H1 (cell line): ENCODE measurements around the gene CNNM1. TPM values are rescaled to one million over a fixed set of nuclear protein-coding genes. Genes with fewer than 3 reads are reported as not detected.

Experiments used
- CTCF ChIA-PET: fragments of 300-600 bp; sonication (Branson Sonifier 250); formaldehyde crosslinking; loops from one replicate; lab custom pipeline; 2021; ENCODE audit not compliant: partially characterized antibody; lab: Charles Lee
- POLR2A ChIA-PET: fragments of 300-600 bp; sonication (Branson Sonifier 250); formaldehyde crosslinking; loops from one replicate; lab custom pipeline; 2021; ENCODE audit warnings: inconsistent platforms; ENCODE audit not compliant: partially characterized antibody; lab: Charles Lee
- DNase-seq, 2 experiments: peaks; one replicate each; pipeline versions ENCODE4 v3.0.0 to v3.0.0-alpha.2; 2010 to 2022; ENCODE audit warnings: low spot score in 2 of 2, low read depth in 1 of 2, mixed read lengths in 1 of 2
- FAIRE-seq: peaks from 2 replicates; lab custom pipeline; 2011; peaks lifted over from hg19 to GRCh38; lab: Jason Lieb, UNC
- H2AFZ ChIP-seq: 2 replicates; pipeline ENCODE4 v1.8.1; 2012; ENCODE audit warnings: low read length, inconsistent platforms
- H2AK5ac ChIP-seq: 2 replicates; pipeline ENCODE4 v1.6.1; 2013; ENCODE audit warnings: low read depth, low read length
- H2BK120ac ChIP-seq: replicated peaks from 2 replicates; pipeline ENCODE3; 2013; ENCODE audit warnings: low read depth, low read length, inconsistent platforms
- H2BK12ac ChIP-seq: 2 replicates; pipeline ENCODE4 v1.6.1; 2013; ENCODE audit warnings: low read depth, low read length
- H2BK15ac ChIP-seq: 2 replicates; pipeline ENCODE4 v1.6.1; 2013; ENCODE audit warnings: low read length
- H2BK20ac ChIP-seq: 2 replicates; pipeline ENCODE4 v1.6.1; 2013; ENCODE audit warnings: low read length
- H2BK5ac ChIP-seq: 2 replicates; pipeline ENCODE4 v1.6.1; 2013; ENCODE audit warnings: low read depth, low read length
- H3K14ac ChIP-seq: 2 replicates; pipeline ENCODE4 v1.6.1; 2013; ENCODE audit warnings: inconsistent platforms; ENCODE audit not compliant: insufficient read length
- H3K18ac ChIP-seq: 2 replicates; pipeline ENCODE4 v1.6.1; 2013; ENCODE audit warnings: low read length; ENCODE audit errors: extremely low read depth
- H3K23ac ChIP-seq: 2 replicates; pipeline ENCODE4 v1.6.1; 2013; ENCODE audit warnings: inconsistent platforms; ENCODE audit not compliant: insufficient read length
- H3K23me2 ChIP-seq: 2 replicates; pipeline ENCODE4 v1.6.1; 2013; ENCODE audit warnings: low read depth, low read length
- H3K27ac ChIP-seq: 2 replicates; pipeline ENCODE4 v1.6.1; 2011; ENCODE audit warnings: low read depth, low read length, inconsistent platforms
- H3K27me3 ChIP-seq, 4 experiments: replicated peaks in 1 of 4; 1 replicate in 1 of 4; 2 replicates in 3 of 4; pipeline versions ENCODE4 v1.6.1 to v1.8.1; 2011 to 2013; ENCODE audit warnings: low read length in 3 of 4, mild to moderate bottlenecking in 3 of 4, inconsistent platforms in 2 of 4, mixed read lengths in 2 of 4, moderate library complexity in 1 of 4; ENCODE audit not compliant: control insufficient read depth in 3 of 4, insufficient read depth in 3 of 4; ENCODE audit errors: extremely low read depth in 1 of 4
- H3K36me3 ChIP-seq, 4 experiments: 2 replicates each; pipeline versions ENCODE4 v1.6.1 to v1.8.1; 2011 to 2013; ENCODE audit warnings: mild to moderate bottlenecking in 4 of 4, low read length in 3 of 4, moderate library complexity in 2 of 4, control low read depth in 1 of 4, inconsistent platforms in 1 of 4; ENCODE audit not compliant: insufficient read depth in 4 of 4, control insufficient read depth in 2 of 4
- H3K4ac ChIP-seq: replicated peaks from 2 replicates; pipeline ENCODE3; 2013; ENCODE audit warnings: low read length, low read depth, mixed read lengths, inconsistent platforms; ENCODE audit not compliant: insufficient read length
- H3K4me1 ChIP-seq, 4 experiments: replicated peaks in 1 of 4; 1 replicate in 1 of 4; 2 replicates in 3 of 4; pipeline versions ENCODE4 v1.6.1 to v1.8.1; 2011 to 2013; ENCODE audit warnings: low read length in 3 of 4, inconsistent platforms in 2 of 4, mixed read lengths in 1 of 4; ENCODE audit not compliant: insufficient read depth in 4 of 4, control insufficient read depth in 3 of 4
- H3K4me2 ChIP-seq, 2 experiments: 2 replicates each; pipeline versions ENCODE4 v1.6.1 to v1.8.1; 2011 to 2013; ENCODE audit warnings: low read depth in 2 of 2, low read length in 2 of 2, control low read depth in 1 of 2, inconsistent platforms in 1 of 2, mild to moderate bottlenecking in 1 of 2; ENCODE audit not compliant: insufficient read depth in 1 of 2
- H3K4me3 ChIP-seq, 4 experiments: fragments of 200-600, 300-600 bp in 1 of 4; sonication (generic), shearing (Covaris generic), sonication (Bioruptor Twin) in 1 of 4; 2 replicates each; pipeline versions ENCODE4 v1.5.1 to v1.8.1; 2011 to 2016; ENCODE audit warnings: low read length in 4 of 4, low read depth in 3 of 4, control low read depth in 2 of 4, inconsistent platforms in 2 of 4, mild to moderate bottlenecking in 2 of 4, mixed read lengths in 1 of 4, moderate library complexity in 1 of 4; ENCODE audit not compliant: insufficient read depth in 2 of 4; ENCODE audit errors: extremely low read depth in 1 of 4
- H3K56ac ChIP-seq: replicated peaks from 2 replicates; pipeline ENCODE3; 2013; ENCODE audit warnings: low read depth, mild to moderate bottlenecking, mixed read lengths, low read length, inconsistent platforms; ENCODE audit not compliant: insufficient read length
- H3K79me1 ChIP-seq: 2 replicates; pipeline ENCODE4 v1.6.1; 2013; ENCODE audit warnings: low read depth, low read length, control low read depth
- H3K79me2 ChIP-seq, 2 experiments: 2 replicates each; pipeline versions ENCODE4 v1.6.1 to v1.8.1; 2012 to 2013; ENCODE audit warnings: low read length in 2 of 2, mild to moderate bottlenecking in 2 of 2, inconsistent platforms in 1 of 2; ENCODE audit not compliant: insufficient read depth in 2 of 2, control insufficient read depth in 1 of 2
- H3K9ac ChIP-seq, 4 experiments: replicated peaks in 1 of 4; 1 replicate in 1 of 4; 2 replicates in 3 of 4; pipeline versions ENCODE4 v1.6.1 to v1.8.1; 2011 to 2013; ENCODE audit warnings: low read depth in 3 of 4, low read length in 3 of 4, control low read depth in 2 of 4, mild to moderate bottlenecking in 2 of 4, moderate library complexity in 2 of 4, inconsistent platforms in 1 of 4; ENCODE audit errors: extremely low read depth in 1 of 4
- H3K9me3 ChIP-seq, 2 experiments: 2 replicates each; pipeline versions ENCODE4 v1.6.1 to v1.8.1; 2012 to 2013; ENCODE audit warnings: mild to moderate bottlenecking in 2 of 2, moderate library complexity in 2 of 2, control low read depth in 1 of 2, inconsistent platforms in 1 of 2, low read depth in 1 of 2, low read length in 1 of 2, mixed read lengths in 1 of 2; ENCODE audit not compliant: insufficient read depth in 2 of 2
- H4K20me1 ChIP-seq, 2 experiments: replicated peaks in 1 of 2; 2 replicates each; pipeline versions ENCODE3 to v1.8.1; 2011 to 2013; ENCODE audit warnings: inconsistent platforms in 2 of 2, low read length in 2 of 2, mild to moderate bottlenecking in 1 of 2; ENCODE audit not compliant: insufficient read depth in 2 of 2, control insufficient read depth in 1 of 2
- H4K5ac ChIP-seq: 2 replicates; pipeline ENCODE4 v1.6.1; 2013; ENCODE audit warnings: low read length, low read depth, mixed read lengths, inconsistent platforms; ENCODE audit not compliant: insufficient read length
- H4K8ac ChIP-seq: 2 replicates; pipeline ENCODE4 v1.8.0; 2013; ENCODE audit warnings: mild to moderate bottlenecking, moderate library complexity, low read length, inconsistent platforms; ENCODE audit not compliant: insufficient read depth; ENCODE audit errors: extremely low read depth
- H4K91ac ChIP-seq: replicated peaks from 2 replicates; pipeline ENCODE3; 2013; ENCODE audit warnings: low read length, mixed read lengths, inconsistent platforms; ENCODE audit not compliant: insufficient read length
- ASH2L ChIP-seq: fragments of 200-600, 300-600 bp; sonication (generic); IDR thresholded peaks from one replicate; pipeline ENCODE4 v1.7.1; 2017; ENCODE audit warnings: low read length
- CREB1 ChIP-seq: IDR thresholded peaks from 2 replicates; pipeline ENCODE4 v1.6.1; 2012; ENCODE audit warnings: inconsistent platforms
- CTBP2 ChIP-seq: IDR thresholded peaks from 2 replicates; pipeline ENCODE4 v1.7.0; 2011; ENCODE audit warnings: borderline replicate concordance, mild to moderate bottlenecking, moderate library complexity, mixed read lengths, low read length; ENCODE audit not compliant: insufficient read depth, insufficient read length
- SIX5 ChIP-seq: IDR thresholded peaks from 2 replicates; pipeline ENCODE4 v1.6.1; 2011; ENCODE audit warnings: mild to moderate bottlenecking, low read depth, low read length
- WGBS, 2 experiments: shearing (Covaris generic) in 1 of 2; methylation state at CpG; one replicate each; pipeline versions ENCODE4 v1.1.6 to v1.1.7; 2013 to 2015; ENCODE audit warnings: low lambda C conversion rate in 2 of 2, mixed read lengths in 2 of 2, inconsistent platforms in 1 of 2, low coverage in 1 of 2, missing lambda C conversion rate in 1 of 2; ENCODE audit not compliant: insufficient replicate concordance in 2 of 2, insufficient coverage in 1 of 2, insufficient read length in 1 of 2; ENCODE audit errors: extremely low coverage in 1 of 2, missing lambda C conversion rate in 1 of 2; 5-methylcytosine and 5-hydroxymethylcytosine counted together
- polyA plus RNA-seq, 7 experiments: library from polyadenylated mRNA; depleted of rRNA in 3 of 7; stranded (reverse) in 5 of 7; unstranded in 2 of 7; fragments of >200 nt in 5 of 7; fragments of 200-250 nt in 2 of 7; gene quantifications; 1 replicate in 5 of 7; 2 replicates in 1 of 7; 4 replicates in 1 of 7; pipeline versions ENCODE4 v1.2.1 to v1.2.3, GENCODE V29; 2011 to 2013; ENCODE audit warnings: missing spikeins in 2 of 7, mixed read lengths in 2 of 7
- total RNA-seq: library from RNA; stranded (reverse); fragmentation: NEBNext Ultra II Directional; extraction: Animal tissue kit (Norgen Biotek cat#: 25700); gene quantifications from 2 replicates; pipeline ENCODE4 v1.2.1, GENCODE V29; 2021

CNNM1 gene
- total and polyA plus RNA-seq, 2 of the 8 experiments (the other 6 are each of a cell fraction or from before 2014, with no cell fraction given), result 0.74 to 0.92 TPM

DNA sequence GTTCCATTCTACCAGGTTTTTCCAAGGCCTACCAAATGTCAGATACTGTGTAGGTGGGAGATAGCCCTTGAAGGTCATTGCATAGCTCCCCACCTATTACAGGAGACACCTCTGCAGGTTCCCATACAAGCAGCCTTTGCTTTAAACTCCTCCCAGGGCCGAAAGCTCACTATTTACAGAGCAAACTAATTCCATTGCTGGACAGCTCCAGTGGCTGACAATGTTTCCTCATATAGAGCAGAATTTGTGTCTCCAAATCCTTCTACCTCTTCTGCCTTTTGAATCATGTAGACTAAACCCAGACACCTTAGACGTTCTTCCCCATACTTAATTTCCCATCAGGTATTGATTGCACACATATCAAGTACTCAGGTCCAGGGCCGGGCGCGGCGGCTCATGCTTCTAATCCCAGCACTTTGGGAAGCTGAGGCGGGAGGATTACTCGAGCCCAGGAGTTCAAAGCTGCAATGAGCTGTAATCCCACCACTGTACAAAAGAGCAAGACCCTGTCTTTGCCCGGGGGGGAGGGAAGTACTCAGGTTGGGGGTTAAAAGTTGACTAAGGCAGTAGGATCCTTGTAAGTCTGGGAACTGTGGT lies 2.1 kb downstream of the CNNM1 start:
- Histone ChIP-seq H3K79me1 (no peaks in the 10 kb centered on the region), H3K4me3 (no peak overlapping the region), H3K27ac (no peak overlapping the region), H2BK12ac (no peak overlapping the region), H2BK5ac (no peak overlapping the region), H3K36me3 (no peaks in the 10 kb centered on the region), H4K91ac (no peak overlapping the region), H3K23me2 (peaks cover 13% of the 10 kb centered on the region; the same call in 1 of the 2 replicates), H2AFZ (no peak overlapping the region), H3K23ac (no peak overlapping the region), H4K20me1 (peaks cover 3 to 4% of the 10 kb centered on the region in 2 experiments), H2BK120ac (no peak overlapping the region), H3K18ac (no peak overlapping the region), H3K4me1 (peaks cover 0 to 13% (median 4%) of the 10 kb centered on the region in 4 experiments; a peak in 6 of 7 replicates), H2BK20ac (no peak overlapping the region), H3K56ac (no peak overlapping the region), H3K27me3 (peaks cover 22 to 38% (median 34%) of the 10 kb centered on the region in 4 experiments), H3K14ac (no peak overlapping the region), H3K79me2 (no peaks in the 10 kb centered on the region), H4K5ac (no peak overlapping the region), H4K8ac (no peak overlapping the region), H3K9me3 (no peaks in the 10 kb centered on the region), H3K4me2 (no peak overlapping the region; a peak in 1 of 4 replicates), H3K4ac (no peak overlapping the region), H3K9ac (no peak overlapping the region), H2BK15ac (no peak overlapping the region), H2AK5ac (no peak overlapping the region)
- ChIA-PET CTCF (interaction anchor here (1.0 kb wide), 1 partner anchor 157 kb away, joined by 5 read pairs; no protein-coding TSS in a partner anchor), POLR2A (interaction anchor here (1.1 kb wide), 1 partner anchor 11 kb away, joined by 3 read pairs; no protein-coding TSS in a partner anchor)
- TF ChIP-seq SIX5, result no peak
- TF ChIP-seq ASH2L, result no peak
- TF ChIP-seq CREB1, result no peak
- no peak for TF ChIP-seq CTBP2
- FAIRE-seq (no peak), DNase-seq (no peak)
- 87% methylated on average over 9 of the region's 9 CpGs; no CpG with 5 or more reads in 1 of the 2 experiments for WGBS, 2 experiments
